GM12892 (cell line): ENCODE data around the gene BTK.

Experiments
- POLR2A ChIP-seq: IDR thresholded peaks from 2 replicates; pipeline ENCODE4 v1.6.1; 2011; ENCODE audit warnings: low read depth, low read length, control low read depth
- POLR2AphosphoS5 ChIP-seq: IDR thresholded peaks from 2 replicates; pipeline ENCODE4 v1.6.1; 2011; ENCODE audit warnings: low read depth, low read length, control low read depth
- TAF1 ChIP-seq: IDR thresholded peaks from 2 replicates; pipeline ENCODE4 v1.6.1; 2011; ENCODE audit warnings: low read depth, mild to moderate bottlenecking, control low read depth, low read length, borderline replicate concordance

GRCh38 chrX:101427954-101428353, 42.0 kb upstream of the BTK start:
- TF ChIP-seq POLR2AphosphoS5 = no peak
- no peak for TF ChIP-seq POLR2A
- no peak for TF ChIP-seq TAF1
